GM19023 (cell line): ENCODE results near the gene PLXNA2.

ENCODE experiments used
- ATAC-seq: cut with Tn5 transposase; IDR thresholded peaks from one replicate; pipeline ENCODE4 v1.9.1; 2021; ENCODE audit warnings: mild to moderate bottlenecking, moderate library complexity; ENCODE audit not compliant: unreplicated experiment

Gene PLXNA2

GRCh38 chr1:208006258-208006920, 237.8 kb downstream of the PLXNA2 start:
- no peak for ATAC-seq

GRCh38 chr1:208004851-208005250, 239.3 kb downstream of the PLXNA2 start:
- no peak for ATAC-seq

- ATAC-seq: no peak
These were observed 240.9 kb downstream of the PLXNA2 start for GRCh38 chr1:208003241-208003640.

- ATAC-seq: no peak
These were observed 241.5 kb downstream of the PLXNA2 start for GRCh38 chr1:208002672-208003071.

- ATAC-seq: no peak
These were observed 242.1 kb downstream of the PLXNA2 start for GRCh38 chr1:208002078-208002477.

GRCh38 chr1:208000504-208000903, 243.7 kb downstream of the PLXNA2 start:
- ATAC-seq: no peak

GRCh38 chr1:207999972-208000371, 244.2 kb downstream of the PLXNA2 start:
- ATAC-seq: no peak

- no peak for ATAC-seq
These were observed 244.8 kb downstream of the PLXNA2 start for GRCh38 chr1:207999274-207999915.

GRCh38 chr1:207998691-207999090, 245.5 kb downstream of the PLXNA2 start:
- no peak for ATAC-seq

GRCh38 chr1:207997486-207998268, 246.5 kb downstream of the PLXNA2 start:
- ATAC-seq: no peak

GRCh38 chr1:207996636-207997035, 247.5 kb downstream of the PLXNA2 start:
- ATAC-seq: no peak

GRCh38 chr1:207995576-207995975, 248.6 kb downstream of the PLXNA2 start:
- ATAC-seq: no peak

- no peak for ATAC-seq
These were observed 250.4 kb downstream of the PLXNA2 start for GRCh38 chr1:207993477-207994445.

- ATAC-seq: no peak
These were observed 251.4 kb downstream of the PLXNA2 start for GRCh38 chr1:207992677-207993236.

- no peak for ATAC-seq
These were observed 252.6 kb downstream of the PLXNA2 start for GRCh38 chr1:207991583-207992026.

- no peak for ATAC-seq
These were observed 253.2 kb downstream of the PLXNA2 start for GRCh38 chr1:207990876-207991582.

GRCh38 chr1:207990455-207990854, 253.7 kb downstream of the PLXNA2 start:
- ATAC-seq: no peak

- ATAC-seq: no peak
These were observed 255.6 kb downstream of the PLXNA2 start for GRCh38 chr1:207988326-207989165.

- ATAC-seq: no peak
These were observed 257.0 kb downstream of the PLXNA2 start for GRCh38 chr1:207987164-207987563.
